WTC11 (cell line): ENCODE results near the gene GEMIN7. TPM values are rescaled to one million over a fixed set of nuclear protein-coding genes. Genes with fewer than 3 reads are reported as not detected.

Source experiments
- ATAC-seq: fragments of 200-7000 bp; cut with Tn5 transposase; 2 replicates; pipeline ENCODE4 v1.10.0; 2021; ENCODE audit warnings: mild to moderate bottlenecking, moderate library complexity
- CTCF ChIA-PET: fragments of 300-600 bp; sonication (Branson Sonifier 250); formaldehyde crosslinking; loops from one replicate; lab custom pipeline; 2021; ENCODE audit warnings: antibody characterized with exemption; lab: Charles Lee
- POLR2A ChIA-PET: fragments of 350-600 bp; sonication (Branson Sonifier 250); formaldehyde crosslinking; loops from one replicate; lab custom pipeline; 2021; ENCODE audit warnings: antibody characterized with exemption; lab: Charles Lee
- DNase-seq: peaks from one replicate; pipeline ENCODE4 v3.0.0; 2021; ENCODE audit warnings: low spot score
- H3K27ac Mint-ChIP-seq: 2 replicates; pipeline ENCODE4 v1.8.0; 2021; ENCODE audit warnings: mixed read lengths
- H3K27me3 Mint-ChIP-seq: 2 replicates; pipeline ENCODE4 v1.8.0; 2021; ENCODE audit warnings: low read depth, mild to moderate bottlenecking, moderate library complexity, mixed read lengths
- H3K36me3 Mint-ChIP-seq: 2 replicates; pipeline ENCODE4 v1.8.0; 2021; ENCODE audit warnings: mixed read lengths
- H3K4me1 Mint-ChIP-seq: 2 replicates; pipeline ENCODE4 v1.8.0; 2022; ENCODE audit warnings: mixed read lengths
- H3K4me3 Mint-ChIP-seq: 2 replicates; pipeline ENCODE4 v1.8.0; 2021; ENCODE audit warnings: mild to moderate bottlenecking, moderate library complexity, mixed read lengths
- H3K9me3 Mint-ChIP-seq: 2 replicates; pipeline ENCODE4 v1.8.0; 2021; ENCODE audit warnings: mixed read lengths
- ATF1 ChIP-seq: sonication (generic); formaldehyde crosslinking; IDR thresholded peaks from 2 replicates; pipeline ENCODE4 v1.8.1; 2023; ENCODE audit warnings: mild to moderate bottlenecking, moderate library complexity, missing genetic modification reagents
- E2F5 ChIP-seq: sonication (generic); formaldehyde crosslinking; IDR thresholded peaks from 2 replicates; pipeline ENCODE4 v1.8.1; 2022; ENCODE audit warnings: mild to moderate bottlenecking, moderate library complexity, missing genetic modification reagents
- ESRRA ChIP-seq: sonication (generic); formaldehyde crosslinking; IDR thresholded peaks from 2 replicates; pipeline ENCODE4 v1.8.1; 2022; ENCODE audit warnings: mild to moderate bottlenecking, missing genetic modification reagents, borderline replicate concordance
- FOXP1 ChIP-seq: sonication (generic); formaldehyde crosslinking; IDR thresholded peaks from 2 replicates; pipeline ENCODE4 v1.8.0; 2022; ENCODE audit warnings: missing genetic modification reagents, mild to moderate bottlenecking, moderate library complexity, borderline replicate concordance
- GTF2I ChIP-seq: fragments of 250-450 bp; sonication (Bioruptor Pico); conservative IDR thresholded peaks from 2 replicates; pipeline ENCODE4 v1.4.0; 2021; ENCODE audit warnings: mild to moderate bottlenecking
- JAZF1 ChIP-seq: fragments of 250-450 bp; sonication (Bioruptor Pico); IDR thresholded peaks from 2 replicates; pipeline ENCODE4 v1.9.0; 2021; ENCODE audit warnings: moderate library complexity, mild to moderate bottlenecking, inconsistent platforms
- MXD4 ChIP-seq: fragments of 250-450 bp; sonication (Bioruptor Pico); IDR thresholded peaks from 2 replicates; pipeline ENCODE4 v1.8.0; 2021; ENCODE audit warnings: mild to moderate bottlenecking, moderate library complexity, borderline replicate concordance
- NR3C1 ChIP-seq: sonication (generic); formaldehyde crosslinking; conservative IDR thresholded peaks from 2 replicates; pipeline ENCODE4 v1.8.1; 2023; ENCODE audit warnings: low read depth, mild to moderate bottlenecking, missing genetic modification reagents
- SMAD4 ChIP-seq: sonication (generic); formaldehyde crosslinking; IDR thresholded peaks from 2 replicates; pipeline ENCODE4 v1.8.0; 2022; ENCODE audit warnings: mild to moderate bottlenecking, missing genetic modification reagents
- TEAD4 ChIP-seq: sonication (generic); formaldehyde crosslinking; IDR thresholded peaks from 2 replicates; pipeline ENCODE4 v1.8.0; 2022; ENCODE audit warnings: mild to moderate bottlenecking, missing genetic modification reagents
- TP53 ChIP-seq: sonication (generic); formaldehyde crosslinking; IDR thresholded peaks from 2 replicates; pipeline ENCODE4 v1.8.1; 2023; ENCODE audit warnings: mild to moderate bottlenecking, missing genetic modification reagents
- ZBTB21 ChIP-seq: sonication (generic); formaldehyde crosslinking; IDR thresholded peaks from 2 replicates; pipeline ENCODE4 v1.8.1; 2023; ENCODE audit warnings: mild to moderate bottlenecking, missing genetic modification reagents, borderline replicate concordance
- ZNF263 ChIP-seq: sonication (generic); formaldehyde crosslinking; IDR thresholded peaks from 2 replicates; pipeline ENCODE4 v1.8.1; 2022; ENCODE audit warnings: low read depth, mild to moderate bottlenecking, moderate library complexity, missing genetic modification reagents
- total RNA-seq: library from RNA; stranded (reverse); gene quantifications from 3 replicates; pipeline ENCODE4 v1.2.3, GENCODE V29; 2021
- TF ChIP-seq, protein P1 (sequence below): sonication (generic); formaldehyde crosslinking; IDR thresholded peaks from 2 replicates; pipeline ENCODE4 v1.8.1; 2023; ENCODE audit warnings: mild to moderate bottlenecking, missing genetic modification reagents, moderate library complexity
- TF ChIP-seq, protein P2 (sequence below): sonication (generic); formaldehyde crosslinking; IDR thresholded peaks from 2 replicates; pipeline ENCODE4 v1.8.0; 2022; ENCODE audit warnings: mild to moderate bottlenecking, missing genetic modification reagents
- TF ChIP-seq, protein P3 (sequence below): sonication (generic); formaldehyde crosslinking; IDR thresholded peaks from 2 replicates; pipeline ENCODE4 v1.8.1; 2023; ENCODE audit warnings: mild to moderate bottlenecking, missing genetic modification reagents, borderline replicate concordance
- TF ChIP-seq, protein P4 (sequence below): sonication (generic); formaldehyde crosslinking; IDR thresholded peaks from 2 replicates; pipeline ENCODE4 v1.8.0; 2023; ENCODE audit warnings: missing genetic modification reagents, mild to moderate bottlenecking, borderline replicate concordance
- TF ChIP-seq, protein P5 (sequence below): fragments of 250-450 bp; sonication (Bioruptor Pico); IDR thresholded peaks from 2 replicates; pipeline ENCODE4 v1.9.0; 2021; ENCODE audit warnings: mild to moderate bottlenecking

Gene GEMIN7
- total RNA-seq, 1 experiment from 2014 or later: 55.0 TPM

GRCh38 chr19:45136507-45137178 lies 57.6 kb downstream of the GEMIN7 start:
- no peaks in the 10 kb centered on the region for H3K9me3 Mint-ChIP-seq
- ChIA-PET POLR2A (interaction anchor here (0.6 kb wide), 1 partner anchor 10 kb away, joined by 3 read pairs; no protein-coding TSS in a partner anchor), CTCF (interaction anchor here (0.6 to 4.0 kb wide), 14 partner anchors 10 to 291 kb away, joined by 3 to 19 read pairs (median 3); partner anchors contain the start of genes NECTIN2 and NKPD1)
- H3K4me1 Mint-ChIP-seq: peaks cover 31% of the 10 kb centered on the region
- peak; percentile 49 for ATAC-seq
- no peaks in the 10 kb centered on the region for H3K27me3 Mint-ChIP-seq
- H3K36me3 Mint-ChIP-seq: peaks cover 2% of the 10 kb centered on the region; the same call in 1 of the 2 replicates
- TF ChIP-seq, protein P1, sequence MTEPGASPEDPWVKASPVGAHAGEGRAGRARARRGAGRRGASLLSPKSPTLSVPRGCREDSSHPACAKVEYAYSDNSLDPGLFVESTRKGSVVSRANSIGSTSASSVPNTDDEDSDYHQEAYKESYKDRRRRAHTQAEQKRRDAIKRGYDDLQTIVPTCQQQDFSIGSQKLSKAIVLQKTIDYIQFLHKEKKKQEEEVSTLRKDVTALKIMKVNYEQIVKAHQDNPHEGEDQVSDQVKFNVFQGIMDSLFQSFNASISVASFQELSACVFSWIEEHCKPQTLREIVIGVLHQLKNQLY (CRISPR knock-in tag): no peak
- TF ChIP-seq, protein P2, sequence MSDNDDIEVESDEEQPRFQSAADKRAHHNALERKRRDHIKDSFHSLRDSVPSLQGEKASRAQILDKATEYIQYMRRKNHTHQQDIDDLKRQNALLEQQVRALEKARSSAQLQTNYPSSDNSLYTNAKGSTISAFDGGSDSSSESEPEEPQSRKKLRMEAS (CRISPR knock-in tag): no peak
- TF ChIP-seq ZNF263 (CRISPR knock-in tag): no peak
- H3K4me3 Mint-ChIP-seq: no peak overlapping the region
- peak overlapping the region; percentile 86 for H3K27ac Mint-ChIP-seq
- DNase-seq: no peak

GRCh38 chr19:45137179-45137761 lies 58.2 kb downstream of the GEMIN7 start:
- Mint-ChIP-seq H3K27me3 (no peaks in the 10 kb centered on the region), H3K27ac (peak overlapping the region; percentile 86), H3K36me3 (peaks cover 3% of the 10 kb centered on the region; the same call in 1 of the 2 replicates), H3K4me3 (no peak overlapping the region), H3K9me3 (no peaks in the 10 kb centered on the region)
- no peak for DNase-seq
- TF ChIP-seq NR3C1 (CRISPR knock-in tag): no peak
- no peak for TF ChIP-seq GTF2I
- TF ChIP-seq, all 79 proteins: peak for 0
- ChIA-PET POLR2A (interaction anchor here (0.6 kb wide), 1 partner anchor 10 kb away, joined by 3 read pairs; no protein-coding TSS in a partner anchor), CTCF (interaction anchor here (1.0 to 4.0 kb wide), 10 partner anchors 9 to 148 kb away, joined by 3 to 19 read pairs (median 4); no protein-coding TSS in a partner anchor)
- H3K4me1 Mint-ChIP-seq: peaks cover 31% of the 10 kb centered on the region
- no peak for ATAC-seq

DNA sequence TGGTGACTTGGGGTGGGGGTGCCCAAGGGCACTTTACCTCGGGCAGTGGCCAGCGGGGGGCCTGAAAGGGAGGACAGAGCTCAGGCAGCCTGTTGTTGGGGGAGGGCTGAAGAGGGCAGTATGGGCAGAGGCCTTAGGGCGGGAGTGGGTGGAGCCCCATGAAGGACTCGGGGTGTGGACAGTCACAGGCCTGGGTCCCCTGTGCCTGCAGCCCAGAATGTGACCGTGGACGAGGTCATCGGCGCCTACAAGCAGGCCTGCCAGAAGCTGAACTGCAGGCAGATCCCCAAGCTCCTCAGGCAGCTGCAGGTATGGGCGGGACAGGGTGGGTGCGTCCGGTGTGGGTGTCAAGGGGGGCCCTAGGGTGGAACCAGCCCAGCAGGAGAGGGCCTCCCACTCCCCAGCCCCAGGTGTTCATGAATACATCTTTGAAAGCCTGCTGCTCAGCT lies 59.3 kb downstream of the GEMIN7 start:
- peaks cover 31% of the 10 kb centered on the region for H3K4me1 Mint-ChIP-seq
- no peak for TF ChIP-seq E2F5 (CRISPR knock-in tag)
- TF ChIP-seq, protein P3, sequence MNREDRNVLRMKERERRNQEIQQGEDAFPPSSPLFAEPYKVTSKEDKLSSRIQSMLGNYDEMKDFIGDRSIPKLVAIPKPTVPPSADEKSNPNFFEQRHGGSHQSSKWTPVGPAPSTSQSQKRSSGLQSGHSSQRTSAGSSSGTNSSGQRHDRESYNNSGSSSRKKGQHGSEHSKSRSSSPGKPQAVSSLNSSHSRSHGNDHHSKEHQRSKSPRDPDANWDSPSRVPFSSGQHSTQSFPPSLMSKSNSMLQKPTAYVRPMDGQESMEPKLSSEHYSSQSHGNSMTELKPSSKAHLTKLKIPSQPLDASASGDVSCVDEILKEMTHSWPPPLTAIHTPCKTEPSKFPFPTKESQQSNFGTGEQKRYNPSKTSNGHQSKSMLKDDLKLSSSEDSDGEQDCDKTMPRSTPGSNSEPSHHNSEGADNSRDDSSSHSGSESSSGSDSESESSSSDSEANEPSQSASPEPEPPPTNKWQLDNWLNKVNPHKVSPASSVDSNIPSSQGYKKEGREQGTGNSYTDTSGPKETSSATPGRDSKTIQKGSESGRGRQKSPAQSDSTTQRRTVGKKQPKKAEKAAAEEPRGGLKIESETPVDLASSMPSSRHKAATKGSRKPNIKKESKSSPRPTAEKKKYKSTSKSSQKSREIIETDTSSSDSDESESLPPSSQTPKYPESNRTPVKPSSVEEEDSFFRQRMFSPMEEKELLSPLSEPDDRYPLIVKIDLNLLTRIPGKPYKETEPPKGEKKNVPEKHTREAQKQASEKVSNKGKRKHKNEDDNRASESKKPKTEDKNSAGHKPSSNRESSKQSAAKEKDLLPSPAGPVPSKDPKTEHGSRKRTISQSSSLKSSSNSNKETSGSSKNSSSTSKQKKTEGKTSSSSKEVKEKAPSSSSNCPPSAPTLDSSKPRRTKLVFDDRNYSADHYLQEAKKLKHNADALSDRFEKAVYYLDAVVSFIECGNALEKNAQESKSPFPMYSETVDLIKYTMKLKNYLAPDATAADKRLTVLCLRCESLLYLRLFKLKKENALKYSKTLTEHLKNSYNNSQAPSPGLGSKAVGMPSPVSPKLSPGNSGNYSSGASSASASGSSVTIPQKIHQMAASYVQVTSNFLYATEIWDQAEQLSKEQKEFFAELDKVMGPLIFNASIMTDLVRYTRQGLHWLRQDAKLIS (CRISPR knock-in tag): no peak
- no peak for TF ChIP-seq TEAD4
- no peak for TF ChIP-seq ATF1 (CRISPR knock-in tag)
- no peak for TF ChIP-seq SMAD4 (CRISPR knock-in tag)
- no peak for TF ChIP-seq TP53 (CRISPR knock-in tag)
- TF ChIP-seq JAZF1: no peak
- TF ChIP-seq MXD4 (CRISPR knock-in tag): no peak
- TF ChIP-seq, protein P4, sequence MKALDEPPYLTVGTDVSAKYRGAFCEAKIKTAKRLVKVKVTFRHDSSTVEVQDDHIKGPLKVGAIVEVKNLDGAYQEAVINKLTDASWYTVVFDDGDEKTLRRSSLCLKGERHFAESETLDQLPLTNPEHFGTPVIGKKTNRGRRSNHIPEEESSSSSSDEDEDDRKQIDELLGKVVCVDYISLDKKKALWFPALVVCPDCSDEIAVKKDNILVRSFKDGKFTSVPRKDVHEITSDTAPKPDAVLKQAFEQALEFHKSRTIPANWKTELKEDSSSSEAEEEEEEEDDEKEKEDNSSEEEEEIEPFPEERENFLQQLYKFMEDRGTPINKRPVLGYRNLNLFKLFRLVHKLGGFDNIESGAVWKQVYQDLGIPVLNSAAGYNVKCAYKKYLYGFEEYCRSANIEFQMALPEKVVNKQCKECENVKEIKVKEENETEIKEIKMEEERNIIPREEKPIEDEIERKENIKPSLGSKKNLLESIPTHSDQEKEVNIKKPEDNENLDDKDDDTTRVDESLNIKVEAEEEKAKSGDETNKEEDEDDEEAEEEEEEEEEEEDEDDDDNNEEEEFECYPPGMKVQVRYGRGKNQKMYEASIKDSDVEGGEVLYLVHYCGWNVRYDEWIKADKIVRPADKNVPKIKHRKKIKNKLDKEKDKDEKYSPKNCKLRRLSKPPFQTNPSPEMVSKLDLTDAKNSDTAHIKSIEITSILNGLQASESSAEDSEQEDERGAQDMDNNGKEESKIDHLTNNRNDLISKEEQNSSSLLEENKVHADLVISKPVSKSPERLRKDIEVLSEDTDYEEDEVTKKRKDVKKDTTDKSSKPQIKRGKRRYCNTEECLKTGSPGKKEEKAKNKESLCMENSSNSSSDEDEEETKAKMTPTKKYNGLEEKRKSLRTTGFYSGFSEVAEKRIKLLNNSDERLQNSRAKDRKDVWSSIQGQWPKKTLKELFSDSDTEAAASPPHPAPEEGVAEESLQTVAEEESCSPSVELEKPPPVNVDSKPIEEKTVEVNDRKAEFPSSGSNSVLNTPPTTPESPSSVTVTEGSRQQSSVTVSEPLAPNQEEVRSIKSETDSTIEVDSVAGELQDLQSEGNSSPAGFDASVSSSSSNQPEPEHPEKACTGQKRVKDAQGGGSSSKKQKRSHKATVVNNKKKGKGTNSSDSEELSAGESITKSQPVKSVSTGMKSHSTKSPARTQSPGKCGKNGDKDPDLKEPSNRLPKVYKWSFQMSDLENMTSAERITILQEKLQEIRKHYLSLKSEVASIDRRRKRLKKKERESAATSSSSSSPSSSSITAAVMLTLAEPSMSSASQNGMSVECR: no peak
- TF ChIP-seq, protein P5, sequence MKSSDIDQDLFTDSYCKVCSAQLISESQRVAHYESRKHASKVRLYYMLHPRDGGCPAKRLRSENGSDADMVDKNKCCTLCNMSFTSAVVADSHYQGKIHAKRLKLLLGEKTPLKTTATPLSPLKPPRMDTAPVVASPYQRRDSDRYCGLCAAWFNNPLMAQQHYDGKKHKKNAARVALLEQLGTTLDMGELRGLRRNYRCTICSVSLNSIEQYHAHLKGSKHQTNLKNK (CRISPR knock-in tag): no peak
- no peak for TF ChIP-seq FOXP1 (CRISPR knock-in tag)
- no peak for TF ChIP-seq ESRRA (CRISPR knock-in tag)
- no peak for TF ChIP-seq ZBTB21 (CRISPR knock-in tag)
- TF ChIP-seq, all 79 proteins: peak for 0
- POLR2A ChIA-PET: no interaction called here
- no peak for DNase-seq
- H3K36me3 Mint-ChIP-seq: peaks cover 10% of the 10 kb centered on the region
- ATAC-seq: peak; percentile 21; the same call in 1 of the 2 replicates
- H3K27ac Mint-ChIP-seq: peak overlapping the region; percentile 80
- CTCF ChIA-PET: interaction anchor here (0.5 to 4.0 kb wide), 7 partner anchors 10 to 126 kb away, joined by 3 to 19 read pairs (median 5); no protein-coding TSS in a partner anchor
- H3K4me3 Mint-ChIP-seq: no peak overlapping the region
- no peaks in the 10 kb centered on the region for H3K9me3 Mint-ChIP-seq
- no peaks in the 10 kb centered on the region for H3K27me3 Mint-ChIP-seq
